HG03439 (cell line): ENCODE results near the gene CFAP61.
"Not testable (repeated sequence)": the region's sequence is repeated elsewhere in the genome, so short reads cannot be mapped to it uniquely, and the experiment has no call there.

Experiments used
- ATAC-seq: cut with Tn5 transposase; IDR thresholded peaks from one replicate; pipeline ENCODE4 v1.9.1; 2021; ENCODE audit warnings: mild to moderate bottlenecking, moderate library complexity; ENCODE audit not compliant: unreplicated experiment

Gene CFAP61

DNA sequence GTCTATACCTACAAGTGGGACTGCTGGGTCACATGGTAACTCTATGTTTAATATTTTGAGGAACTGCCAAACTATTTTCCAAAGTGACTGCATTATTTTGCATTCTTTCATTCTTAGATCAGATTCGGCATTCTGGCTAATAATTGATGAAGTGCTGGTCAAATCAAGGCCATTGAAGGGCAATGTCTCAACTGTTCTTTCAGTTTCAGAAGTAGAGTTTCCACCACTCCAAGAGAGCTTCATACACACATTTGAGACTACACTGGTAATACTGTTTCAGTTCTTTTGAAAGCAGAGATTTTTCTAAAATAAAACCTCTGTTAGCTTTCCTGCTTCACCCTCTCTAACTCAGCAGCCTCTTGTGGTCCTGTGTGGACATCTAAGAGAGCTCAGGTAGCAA lies 154.5 kb downstream of the CFAP61 start:
- ATAC-seq, result peak; percentile 63

DNA sequence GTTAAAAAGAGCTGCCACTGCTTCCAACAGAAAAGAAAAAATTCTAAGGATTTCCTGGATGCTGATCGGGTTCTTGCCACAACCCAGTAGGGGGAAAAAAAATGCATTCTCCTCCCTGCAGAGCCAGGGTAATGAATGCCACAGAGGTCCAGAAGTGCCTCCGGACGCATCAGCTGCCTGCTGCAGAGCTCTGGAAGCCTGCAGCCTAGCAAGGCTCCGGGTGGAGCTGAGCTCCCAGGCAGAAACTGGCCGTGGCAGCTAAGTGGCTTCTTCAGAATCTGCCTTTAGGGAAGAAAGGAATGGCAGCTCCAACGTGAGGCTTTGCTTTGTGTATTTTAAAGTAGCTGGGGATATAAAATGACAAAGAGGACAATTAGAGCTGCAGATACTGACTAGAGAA lies 155.0 kb downstream of the CFAP61 start:
- ATAC-seq, result no peak

DNA sequence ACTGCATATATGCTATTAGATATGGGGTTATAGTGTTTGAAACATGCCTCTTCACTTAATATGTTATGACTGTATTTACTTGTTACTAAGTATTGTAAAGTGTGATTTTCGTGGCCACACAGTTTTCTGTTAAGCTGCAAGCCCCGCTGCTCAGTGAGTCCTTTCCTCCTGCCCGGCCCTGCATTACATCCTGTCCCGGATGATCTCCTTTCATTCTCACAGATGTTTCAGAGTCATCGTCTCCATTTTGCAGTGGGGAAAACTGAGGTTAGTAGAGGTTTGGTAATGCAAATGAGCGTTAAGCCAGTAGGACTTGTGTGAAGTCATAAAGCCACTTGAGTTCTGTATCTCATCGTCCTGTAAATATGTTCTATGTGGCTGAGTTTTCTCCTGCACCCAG lies 155.5 kb downstream of the CFAP61 start:
- peak; percentile 77 for ATAC-seq

DNA sequence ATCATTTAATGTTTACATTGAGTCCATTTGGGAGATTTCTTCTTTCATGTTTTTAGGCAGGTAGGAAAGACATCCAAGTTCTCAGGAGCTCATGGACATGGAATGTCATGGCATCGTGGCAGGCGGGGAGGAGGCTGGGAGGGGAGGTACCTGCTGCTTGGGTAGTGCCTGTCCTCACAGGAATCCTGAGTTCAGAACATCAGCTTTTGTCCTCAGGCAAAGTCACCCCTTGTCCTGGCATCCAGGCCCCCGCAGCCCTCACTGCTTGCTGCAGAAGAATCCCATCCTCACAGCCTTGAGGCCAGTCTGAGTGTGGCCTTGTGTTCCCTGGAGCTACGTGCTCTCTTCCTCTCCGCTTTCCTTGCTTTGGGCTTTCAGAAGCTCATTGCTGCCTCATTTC lies 157.4 kb downstream of the CFAP61 start:
- no peak for ATAC-seq

DNA sequence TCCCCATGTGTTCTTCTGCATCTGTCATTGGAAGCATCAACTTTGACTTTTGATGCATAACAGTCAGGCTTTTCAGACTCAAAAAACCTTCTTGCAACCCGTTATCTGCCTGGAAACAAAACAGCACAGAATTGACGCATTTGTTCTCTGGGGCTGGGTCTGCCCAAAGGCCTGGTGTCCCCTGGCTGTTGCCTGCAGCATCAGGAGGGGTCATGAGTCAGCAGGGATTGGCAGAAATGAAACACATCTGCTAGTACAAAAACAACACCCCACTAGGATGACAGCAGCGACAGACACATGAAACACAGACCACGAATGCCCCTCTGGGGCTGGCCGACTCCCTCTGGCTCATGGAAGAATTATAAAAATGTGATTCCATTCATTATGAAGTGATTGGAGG lies 158.0 kb downstream of the CFAP61 start:
- no peak for ATAC-seq

DNA sequence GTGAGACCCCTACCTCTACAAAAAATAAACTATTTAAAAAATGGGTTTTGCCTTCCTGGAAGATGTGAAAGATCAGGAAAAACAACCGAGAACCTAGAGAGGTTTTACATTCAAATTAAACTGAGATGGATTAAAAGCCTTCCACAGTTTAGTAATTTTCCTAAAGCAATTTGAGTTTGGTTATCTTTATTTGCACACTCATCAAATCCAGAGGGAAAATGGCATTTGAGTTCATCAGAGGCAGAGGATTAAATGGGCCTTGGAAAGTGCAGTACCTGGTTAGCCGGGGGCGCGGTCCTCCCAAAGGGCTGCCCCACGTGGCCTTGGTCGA lies 158.6 kb downstream of the CFAP61 start:
- ATAC-seq, result no peak

DNA sequence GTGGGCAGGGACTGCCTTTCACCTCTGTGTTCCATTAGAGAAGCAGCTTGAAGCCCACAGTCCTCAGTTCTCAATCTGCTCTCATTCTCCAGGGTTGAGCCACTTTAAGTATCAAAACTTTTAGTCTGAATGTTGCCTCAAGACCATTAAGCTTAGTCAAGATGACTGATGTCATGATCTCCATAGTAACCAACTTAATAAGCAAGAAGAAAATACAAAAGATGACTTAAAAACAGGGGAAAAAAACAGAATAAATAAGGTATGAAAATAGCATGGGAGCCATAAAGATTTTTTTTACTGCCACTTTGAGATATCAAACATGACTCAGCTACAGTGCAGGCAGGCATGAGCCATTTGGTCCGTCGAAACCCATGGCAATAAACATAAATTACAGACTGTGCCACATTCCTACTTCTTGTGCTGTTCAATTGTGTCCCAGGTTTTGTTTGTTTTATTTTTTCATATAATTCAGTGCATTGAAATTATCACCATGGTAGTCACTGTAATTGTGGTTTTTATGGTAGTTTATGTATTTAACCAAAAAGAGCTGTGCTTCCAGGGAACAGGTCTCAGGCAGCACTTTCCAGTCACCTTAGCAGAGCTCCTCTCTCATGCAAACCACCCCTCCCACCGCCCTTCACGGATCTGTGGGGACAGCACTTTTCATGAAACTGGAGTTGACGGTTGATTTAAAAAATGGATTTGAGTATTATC lies 159.1 kb downstream of the CFAP61 start:
- no peak for ATAC-seq

DNA sequence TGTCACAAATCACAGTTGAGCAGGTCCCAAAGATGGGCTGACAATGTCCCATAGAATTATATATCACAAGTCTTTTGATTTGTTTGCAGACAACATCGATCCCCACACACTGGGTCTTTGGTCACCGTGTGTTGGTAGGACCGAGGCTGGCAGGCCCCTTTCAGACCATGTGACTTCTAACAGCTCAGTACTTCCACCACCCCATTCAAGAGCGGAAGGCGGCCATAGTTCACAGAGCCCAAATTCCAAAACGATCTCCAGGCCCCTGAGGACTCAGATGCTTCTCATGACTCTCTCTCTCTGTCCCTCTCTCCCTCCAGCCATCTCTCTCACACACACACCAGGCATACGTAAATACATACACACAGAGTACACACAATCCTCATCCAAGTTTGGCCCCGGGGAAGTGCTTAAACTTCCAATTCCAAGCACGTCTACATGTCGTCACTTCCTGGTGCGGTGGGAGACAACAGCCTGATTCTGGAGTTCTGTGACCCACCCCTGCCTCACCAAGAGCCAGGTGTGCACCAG lies 159.7 kb downstream of the CFAP61 start:
- no peak for ATAC-seq

DNA sequence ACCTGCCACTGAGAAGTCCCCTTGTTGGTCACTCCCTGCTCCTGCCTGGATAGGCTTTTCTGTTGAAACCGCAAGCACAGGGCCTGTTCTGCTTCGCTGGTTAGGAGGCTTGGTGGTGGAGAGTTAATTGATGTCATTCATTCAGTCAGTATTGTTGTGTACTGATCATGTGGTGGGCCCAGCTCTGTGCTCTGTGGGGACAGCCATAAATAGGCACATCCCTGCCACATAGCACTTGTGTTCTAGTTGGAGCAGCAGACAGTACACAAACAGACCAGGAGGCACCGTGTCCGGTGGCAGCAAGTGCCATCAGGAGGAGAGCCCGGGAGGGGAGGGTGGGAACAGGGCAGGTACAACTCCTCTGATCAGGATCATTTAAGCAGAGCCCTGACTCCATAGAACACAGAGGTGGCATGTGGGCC lies 160.4 kb downstream of the CFAP61 start:
- no peak for ATAC-seq

DNA sequence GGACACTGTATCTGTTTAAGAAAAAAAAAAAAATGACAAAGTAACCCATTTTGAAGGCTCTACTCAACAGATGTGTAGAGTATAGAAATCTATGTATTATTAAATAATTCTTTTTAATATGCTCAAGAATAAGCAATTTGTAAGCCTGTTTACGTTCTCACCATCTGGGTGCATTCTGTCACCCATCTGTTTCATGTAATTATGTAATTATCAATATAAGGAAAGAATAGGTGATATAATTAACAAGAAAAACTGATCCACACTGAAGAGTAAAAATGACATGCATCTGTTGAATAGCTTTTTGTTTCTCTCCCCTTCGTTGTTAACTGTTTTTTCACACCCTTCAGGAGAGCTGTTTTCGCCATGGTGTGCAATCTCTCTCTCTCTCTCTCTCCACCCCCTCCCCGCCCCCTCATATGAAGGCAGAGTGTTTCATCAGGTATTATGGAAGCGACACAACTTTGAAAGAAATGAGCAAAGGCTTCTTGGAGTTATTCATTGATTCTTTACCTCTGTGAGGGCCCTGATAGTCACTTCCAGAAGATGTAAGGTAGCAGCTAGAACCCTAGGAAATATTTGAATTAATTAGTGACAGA lies 161.3 kb downstream of the CFAP61 start:
- no peak for ATAC-seq

DNA sequence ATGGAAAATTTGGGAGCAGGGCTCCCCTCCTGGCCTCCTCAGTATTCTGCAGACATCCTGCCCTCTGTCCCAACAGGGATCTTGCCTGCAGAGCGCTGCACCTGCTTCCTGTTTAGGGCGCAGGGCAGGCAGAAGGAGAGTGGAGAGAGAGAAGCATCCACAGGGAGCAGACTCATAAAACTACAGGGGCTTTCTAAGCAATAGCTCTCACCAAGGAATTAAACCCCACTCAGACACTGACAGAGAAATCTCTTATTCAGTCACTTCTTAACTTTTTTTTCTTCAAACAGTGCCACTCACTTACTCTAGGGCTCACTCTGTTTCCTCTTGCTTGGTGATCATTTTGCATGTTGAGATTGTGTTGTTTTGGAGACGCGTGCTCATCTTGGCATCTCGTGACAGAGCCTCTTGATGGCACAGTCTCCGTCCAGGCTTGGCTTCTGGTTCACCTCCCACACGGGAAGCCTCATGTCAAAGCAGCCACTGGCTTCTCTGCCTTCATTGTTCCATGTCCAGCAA lies 162.5 kb downstream of the CFAP61 start:
- ATAC-seq, result no peak

DNA sequence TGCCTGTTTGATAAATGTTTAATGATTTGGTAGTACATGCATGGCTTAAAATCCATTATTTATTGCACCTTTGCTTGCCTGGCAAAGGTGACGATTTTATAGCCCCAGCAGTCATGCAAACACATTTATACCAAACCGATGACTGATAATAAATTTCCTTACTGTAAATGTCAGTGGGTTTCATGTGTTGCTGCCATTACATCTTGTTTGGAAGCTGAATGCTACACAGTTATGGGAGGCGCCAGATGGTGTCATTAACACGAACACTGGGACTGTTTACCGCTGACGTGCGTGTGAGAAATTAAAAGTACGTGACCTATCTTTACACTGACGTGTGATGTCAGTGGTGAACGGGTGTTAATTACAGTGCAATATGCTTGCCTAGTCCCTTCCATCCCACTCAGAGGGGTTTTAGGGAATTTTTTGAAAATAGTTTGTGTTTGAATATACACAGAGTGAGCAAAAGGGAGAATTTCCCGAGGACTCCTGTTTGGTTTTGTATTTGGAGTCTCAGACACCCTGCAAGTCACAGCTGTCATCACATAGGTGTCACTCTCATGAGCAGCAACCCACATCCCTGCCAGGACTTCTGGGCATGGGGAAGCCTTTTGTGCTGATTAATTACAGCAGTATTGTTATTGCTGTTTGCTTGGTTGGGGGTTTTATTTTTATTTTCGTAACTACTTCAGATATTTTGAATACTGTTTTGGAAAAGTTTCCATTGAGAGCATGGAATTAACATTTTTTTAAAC lies 163.8 kb downstream of the CFAP61 start:
- no peak for ATAC-seq

DNA sequence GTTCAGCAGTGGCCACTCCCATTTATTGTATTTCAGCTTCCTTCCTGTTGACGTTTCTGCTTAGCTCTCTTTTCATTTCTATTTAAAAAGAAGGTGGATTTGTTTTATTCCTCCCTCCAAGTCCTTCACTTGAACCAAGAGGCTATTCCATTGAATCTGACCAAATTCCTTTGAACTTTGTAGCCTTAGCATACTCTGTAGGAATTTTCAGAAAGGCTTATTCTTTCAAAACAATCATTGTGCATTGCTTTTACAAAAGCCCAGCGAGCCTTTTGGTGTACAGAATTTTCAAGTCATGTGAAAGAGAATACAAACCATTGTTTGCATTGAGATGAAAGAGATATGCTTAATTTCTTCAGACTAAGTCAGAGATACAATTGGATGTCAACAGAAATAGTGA lies 164.6 kb downstream of the CFAP61 start:
- no peak for ATAC-seq

DNA sequence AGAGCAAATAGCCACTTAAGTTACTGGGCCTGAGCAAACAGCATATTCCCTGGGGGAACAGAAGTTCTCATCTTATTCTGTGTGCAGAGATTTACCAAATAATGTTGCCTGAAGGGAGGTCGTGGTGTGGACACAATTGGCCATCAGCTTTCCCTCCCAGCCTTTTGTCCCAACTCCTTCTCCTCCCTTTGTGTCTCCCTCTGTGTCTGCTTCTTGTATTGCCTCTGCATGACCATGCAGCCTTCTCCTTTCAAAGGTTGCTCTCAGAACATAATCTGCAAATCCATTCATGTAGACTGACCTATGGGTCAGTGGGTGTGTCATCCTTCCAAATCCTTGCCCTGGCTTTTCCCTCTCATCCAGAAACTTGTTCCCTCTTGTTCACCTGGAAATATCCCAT lies 165.3 kb downstream of the CFAP61 start:
- no peak for ATAC-seq

DNA sequence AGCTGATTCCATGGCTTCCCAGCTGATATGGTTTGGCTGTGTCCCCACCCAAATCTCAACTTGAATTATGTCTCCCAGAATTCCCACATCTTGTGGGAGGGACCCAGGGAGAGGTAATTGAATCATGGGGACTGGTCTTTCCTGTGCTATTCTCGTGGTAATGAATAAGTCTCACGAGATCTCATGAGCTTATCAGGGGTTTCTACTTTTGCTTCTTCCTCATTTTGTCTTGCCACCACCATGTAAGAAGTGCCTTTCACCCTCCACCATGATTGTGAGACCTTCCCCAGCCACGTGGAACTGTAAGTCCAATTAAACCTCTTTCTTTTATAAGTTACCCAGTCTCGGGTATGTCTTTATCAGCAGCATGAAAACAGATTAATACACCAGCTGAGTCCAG lies 165.8 kb downstream of the CFAP61 start:
- ATAC-seq, result not testable (repeated sequence)

DNA sequence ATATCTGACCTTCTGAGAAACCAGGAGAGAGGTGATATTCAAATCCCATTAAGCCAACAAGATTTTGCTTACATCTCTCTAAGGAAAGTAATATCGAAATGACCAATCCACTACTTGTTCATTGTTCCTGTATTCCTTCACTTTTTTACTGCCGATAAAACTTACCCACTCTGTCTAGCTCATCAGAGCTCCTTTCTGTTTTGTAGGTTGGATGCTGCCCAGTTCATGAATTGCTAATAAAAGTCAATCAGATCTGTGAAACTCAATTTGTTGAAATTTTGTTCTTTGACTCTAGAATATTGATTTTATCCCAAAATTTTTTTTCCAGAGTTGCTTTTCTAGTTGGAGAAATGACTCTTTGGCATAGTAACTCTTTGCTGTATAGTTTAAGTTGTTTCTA lies 166.7 kb downstream of the CFAP61 start:
- no peak for ATAC-seq

DNA sequence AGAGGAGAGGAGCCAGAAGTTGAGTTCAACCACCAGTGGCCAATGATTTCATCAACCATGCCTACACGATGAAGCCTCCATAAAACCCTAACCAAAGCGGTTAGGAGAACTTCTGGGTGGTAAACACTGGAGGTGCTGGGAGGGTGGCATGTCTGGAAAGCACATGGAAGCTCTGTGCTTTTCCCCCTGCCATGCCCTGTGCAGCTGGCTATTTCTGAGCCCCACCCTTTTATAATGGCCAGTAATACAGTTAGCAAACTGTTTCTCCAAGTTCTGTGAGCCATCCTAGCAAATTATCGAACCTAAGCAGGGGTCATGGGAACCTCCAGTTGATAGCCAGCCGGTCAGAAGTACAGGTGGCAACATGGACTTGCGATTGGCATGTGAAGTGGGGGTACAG lies 167.8 kb downstream of the CFAP61 start:
- ATAC-seq, result no peak

DNA sequence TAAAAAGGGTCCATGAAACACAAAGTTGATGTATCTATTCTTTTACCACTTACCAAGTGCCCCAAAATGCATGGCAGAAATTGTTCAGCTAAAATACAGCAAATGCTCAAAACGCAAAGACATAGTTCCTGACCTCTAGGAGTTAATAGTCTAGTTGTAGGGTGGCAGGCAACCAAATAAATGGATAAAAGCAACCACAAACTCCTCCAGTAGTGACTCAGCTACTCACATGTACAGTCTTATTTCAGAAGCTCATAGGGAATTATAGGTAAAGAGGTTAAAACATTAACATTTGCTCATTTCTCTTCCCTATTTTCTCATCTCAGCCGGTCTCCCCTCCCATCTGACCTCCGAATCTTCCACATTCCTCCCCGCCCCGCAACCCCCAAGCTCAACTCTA lies 171.6 kb downstream of the CFAP61 start:
- ATAC-seq, result no peak

DNA sequence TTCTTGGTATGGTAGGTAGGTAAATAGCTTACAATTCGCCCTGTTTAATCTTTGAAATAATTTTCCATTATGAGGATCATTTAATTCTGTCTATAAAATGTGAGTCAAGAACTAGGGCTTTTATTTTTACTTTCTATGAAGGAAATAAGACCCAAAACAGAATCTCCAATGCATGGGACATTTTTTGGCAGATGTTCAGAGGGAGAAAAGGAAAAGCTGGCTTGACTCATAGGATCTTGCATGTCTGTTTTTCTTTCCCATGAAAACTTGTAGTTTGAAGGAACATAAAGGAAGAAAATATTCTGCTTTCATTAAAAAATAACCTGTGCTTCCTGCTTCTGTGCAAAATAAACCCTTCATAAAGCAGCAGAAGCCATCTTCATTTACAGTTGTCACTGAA lies 172.5 kb downstream of the CFAP61 start:
- no peak for ATAC-seq

DNA sequence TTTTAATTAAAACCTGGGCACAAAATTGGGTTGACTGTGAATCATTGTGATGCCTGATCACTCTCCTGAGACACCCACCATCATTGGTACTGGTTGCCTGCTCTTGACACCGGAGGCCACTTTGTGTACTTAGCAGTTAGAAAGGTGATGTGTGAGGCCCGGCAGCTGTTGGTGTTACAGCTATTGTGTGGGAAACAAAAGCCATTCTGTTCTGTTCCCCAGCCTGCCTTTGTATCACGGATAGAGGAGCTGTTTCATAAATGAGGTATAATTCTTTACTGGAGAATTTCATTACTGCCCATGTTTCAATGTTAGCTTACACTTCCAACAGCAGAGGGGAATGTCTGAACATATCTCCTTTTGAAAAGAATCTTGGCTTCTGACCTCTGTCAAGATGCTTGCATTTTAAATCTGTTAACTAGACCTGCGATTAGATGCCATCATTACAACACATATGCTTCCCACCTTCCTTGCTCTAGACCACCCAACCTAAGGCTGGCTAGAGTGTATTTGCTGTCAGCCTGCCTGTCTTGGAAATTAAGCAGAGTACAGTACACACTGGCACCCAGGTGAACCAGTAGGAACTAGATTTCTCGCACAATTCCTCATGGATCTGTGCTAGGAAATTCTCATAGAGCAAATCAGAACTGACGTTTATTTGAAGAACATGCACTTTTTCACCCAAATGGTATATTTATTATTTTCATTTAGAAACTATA lies 173.2 kb downstream of the CFAP61 start:
- ATAC-seq, result no peak

DNA sequence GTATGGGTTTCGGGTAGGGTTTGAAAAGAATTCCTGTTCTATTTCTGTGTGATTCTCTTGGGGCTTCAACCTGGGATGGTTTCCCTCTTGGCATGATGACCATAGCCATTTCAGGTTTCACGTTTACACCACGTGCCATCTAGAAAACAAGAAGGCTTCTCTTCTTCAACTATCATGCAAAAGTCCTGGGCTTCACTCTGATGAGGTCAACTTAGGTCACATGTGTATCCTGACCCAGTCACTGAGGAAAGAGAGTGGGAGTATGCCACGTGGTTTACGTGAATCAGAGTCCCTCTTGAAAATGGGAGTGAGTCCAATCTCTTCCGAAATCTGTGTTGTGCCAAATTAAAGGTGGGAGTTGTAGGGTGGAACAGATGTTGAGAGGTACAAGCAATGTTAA lies 174.2 kb downstream of the CFAP61 start:
- ATAC-seq, result no peak
